Hair follicle dermal papilla cell (primary cell): ENCODE measurements around the gene USP32. TPM values are rescaled to one million over a fixed set of nuclear protein-coding genes. Genes with fewer than 3 reads are reported as not detected.

Experiments
- small RNA-seq: library from RNA; depleted of rRNA; stranded (forward); fragments of <200 nt; gene quantifications from one replicate; pipeline ENCODE3, GENCODE V24; 2012
- total RNA-seq: library from RNA; depleted of rRNA; stranded (reverse); fragments of >200 nt; gene quantifications from 2 replicates; pipeline ENCODE4 v1.2.3, GENCODE V29; 2012

The USP32 gene
- total RNA-seq, result 99.6 and 145 TPM in 2 replicates

DNA sequence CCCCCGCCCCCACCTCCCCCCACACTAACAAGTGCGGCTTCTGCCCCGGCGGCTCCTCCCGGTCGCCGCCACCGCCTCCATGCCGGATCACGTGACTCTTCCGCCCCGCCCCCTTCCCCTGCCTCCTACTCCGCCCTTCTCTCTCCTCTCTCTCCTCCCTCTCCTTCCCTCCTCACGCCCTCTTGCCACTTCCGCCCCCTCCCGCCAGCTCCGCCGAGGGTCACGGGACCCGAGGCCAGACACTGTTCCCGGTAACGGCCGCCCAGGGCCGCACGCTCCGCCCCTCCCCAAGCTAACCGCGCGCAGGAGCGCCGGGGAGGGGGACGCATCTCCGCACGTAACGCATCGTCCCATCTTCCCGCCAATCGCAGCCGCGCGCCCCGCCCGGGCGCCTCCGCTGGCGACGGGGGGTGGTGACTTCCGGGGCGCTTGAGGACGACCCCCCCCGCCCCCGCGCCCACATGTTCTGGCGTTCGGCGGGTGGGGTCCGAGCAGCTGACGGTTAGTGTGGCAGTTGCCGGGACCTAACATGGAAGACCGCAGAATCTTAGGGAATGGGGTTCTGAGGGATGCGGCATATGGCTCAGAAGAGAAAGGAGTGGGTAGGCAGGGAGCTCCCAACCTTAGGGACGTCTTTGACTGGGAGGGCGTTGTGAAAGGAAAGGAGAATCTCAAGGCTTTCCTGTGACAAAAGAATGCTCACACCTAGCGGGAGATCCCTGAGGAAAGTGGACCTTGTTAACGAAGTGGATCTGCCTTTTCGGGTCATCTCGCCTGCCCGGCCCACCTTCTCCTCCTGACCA lies at the start of gene USP32:
Gene USP32 (minus strand): TSS at position 92 of the 803 bp plus-strand sequence. CDS start 194 bp downstream, outside the sequence.

GRCh38 chr17:60422162-60422665 lies 30.3 kb upstream of the USP32 start, which contains the start of gene CHCT1:
CHCT1 (plus strand) TSS chr17:60422489; CDS start chr17:60422593, 104 bp downstream.

GRCh38 chr17:60149691-60150582 lies 242.0 kb downstream of the USP32 start, which contains the start of gene CA4:
CA4 (plus strand) TSS chr17:60149973; CDS start chr17:60150035, 62 bp downstream.

Small RNAs within 50 kb of the gene (small RNA-seq; reads per million reads assigned to genes)
- gene SCARNA20, result 2,130 reads per million, percentile 100 among the genes with 10 or more reads in this experiment

Other genes with a start within 250 kb of the USP32 start
- gene CA4, start 242.2 kb downstream of the USP32 start, total RNA-seq, result not detected in 2 replicates
- gene CHCT1, start 30.4 kb upstream of the USP32 start, total RNA-seq, result 0.16 TPM in 1 of 2 replicates, not detected in the other
- gene APPBP2, start 134.1 kb upstream of the USP32 start, total RNA-seq, result 57.1 and 62.5 TPM in 2 replicates
- gene PPM1D, start 208.1 kb upstream of the USP32 start, total RNA-seq, result 10.2 and 11.1 TPM in 2 replicates